Testis (tissue), 2 donors: ENCODE data around the gene EML4.
"Not testable (repeated sequence)": the region's sequence is repeated elsewhere in the genome, so short reads cannot be mapped to it uniquely, and the experiment has no call there.

ENCODE experiments used
- POLR2A ChIP-seq: fragments of 450-650 bp; IDR thresholded peaks from one replicate; pipeline ENCODE4 v1.6.1; 2017; ENCODE audit warnings: antibody characterized with exemption, mild to moderate bottlenecking, moderate library complexity
- TF ChIP-seq, protein P1 (sequence below), 3 experiments: fragments of 450-650 bp in 2 of 3; fragments of 200-600 bp in 1 of 3; sonication (generic) in 1 of 3; IDR thresholded peaks; one replicate each; pipeline ENCODE4 v1.5.1; 2016 to 2019; ENCODE audit warnings: antibody characterized with exemption in 3 of 3, mild to moderate bottlenecking in 2 of 3, moderate library complexity in 1 of 3

GRCh38 chr2:42173467-42173866 is 4.3 kb downstream of the EML4 start:
- not testable (repeated sequence) for TF ChIP-seq POLR2A
- TF ChIP-seq, protein P1, sequence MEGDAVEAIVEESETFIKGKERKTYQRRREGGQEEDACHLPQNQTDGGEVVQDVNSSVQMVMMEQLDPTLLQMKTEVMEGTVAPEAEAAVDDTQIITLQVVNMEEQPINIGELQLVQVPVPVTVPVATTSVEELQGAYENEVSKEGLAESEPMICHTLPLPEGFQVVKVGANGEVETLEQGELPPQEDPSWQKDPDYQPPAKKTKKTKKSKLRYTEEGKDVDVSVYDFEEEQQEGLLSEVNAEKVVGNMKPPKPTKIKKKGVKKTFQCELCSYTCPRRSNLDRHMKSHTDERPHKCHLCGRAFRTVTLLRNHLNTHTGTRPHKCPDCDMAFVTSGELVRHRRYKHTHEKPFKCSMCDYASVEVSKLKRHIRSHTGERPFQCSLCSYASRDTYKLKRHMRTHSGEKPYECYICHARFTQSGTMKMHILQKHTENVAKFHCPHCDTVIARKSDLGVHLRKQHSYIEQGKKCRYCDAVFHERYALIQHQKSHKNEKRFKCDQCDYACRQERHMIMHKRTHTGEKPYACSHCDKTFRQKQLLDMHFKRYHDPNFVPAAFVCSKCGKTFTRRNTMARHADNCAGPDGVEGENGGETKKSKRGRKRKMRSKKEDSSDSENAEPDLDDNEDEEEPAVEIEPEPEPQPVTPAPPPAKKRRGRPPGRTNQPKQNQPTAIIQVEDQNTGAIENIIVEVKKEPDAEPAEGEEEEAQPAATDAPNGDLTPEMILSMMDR (IDR thresholded peaks at IDR 0.05) = not testable (repeated sequence)
